DOHH2 (cell line): ENCODE results near the gene GP5.

Experiments
- H3F3A ChIP-seq: fragments of 200-600 bp; sonication (generic), shearing (Covaris generic); 2 replicates; pipeline ENCODE4 v1.6.0; 2016; ENCODE audit warnings: antibody characterized with exemption, mild to moderate bottlenecking; ENCODE audit not compliant: control insufficient read depth, insufficient read depth
- H3K27ac ChIP-seq: fragments of 200-600 bp; sonication (generic); 2 replicates; pipeline ENCODE4 v1.5.1; 2014; ENCODE audit warnings: low read depth, mild to moderate bottlenecking, low read length, moderate library complexity
- H3K27me3 ChIP-seq: fragments of 200-600 bp; sonication (generic); 2 replicates; pipeline ENCODE4 v1.6.1; 2014; ENCODE audit warnings: mild to moderate bottlenecking, low read length, mixed read lengths; ENCODE audit not compliant: control insufficient read depth
- H3K36me3 ChIP-seq: fragments of 200-600 bp; sonication (generic); 2 replicates; pipeline ENCODE4 v1.6.1; 2014; ENCODE audit warnings: mild to moderate bottlenecking, low read length, moderate library complexity, mixed read lengths; ENCODE audit not compliant: control insufficient read depth
- H3K4me1 ChIP-seq: fragments of 200-600 bp; sonication (generic); 2 replicates; pipeline ENCODE4 v1.6.1; 2014; ENCODE audit warnings: mild to moderate bottlenecking, low read length, mixed read lengths; ENCODE audit not compliant: control insufficient read depth
- H3K4me2 ChIP-seq: fragments of 200-600 bp; sonication (generic); 2 replicates; pipeline ENCODE4 v1.6.0; 2014; ENCODE audit warnings: mild to moderate bottlenecking, low read length, moderate library complexity
- H3K4me3 ChIP-seq: fragments of 200-600 bp; sonication (generic); 2 replicates; pipeline ENCODE4 v1.5.1; 2014; ENCODE audit warnings: mild to moderate bottlenecking, low read length, mixed read lengths
- H3K79me2 ChIP-seq: fragments of 200-600 bp; sonication (generic); 2 replicates; pipeline ENCODE4 v1.6.1; 2014; ENCODE audit warnings: mild to moderate bottlenecking, low read length, mixed read lengths; ENCODE audit not compliant: control insufficient read depth
- H3K9me2 ChIP-seq: fragments of 200-600 bp; sonication (generic); replicated peaks from 2 replicates; pipeline ENCODE4 v1.6.1; 2014; ENCODE audit warnings: mild to moderate bottlenecking, low read length, mixed read lengths; ENCODE audit not compliant: control insufficient read depth
- H3K9me3 ChIP-seq: fragments of 200-600 bp; sonication (generic); 2 replicates; pipeline ENCODE4 v1.6.1; 2014; ENCODE audit warnings: antibody characterized with exemption, low read length, mixed read lengths; ENCODE audit not compliant: control insufficient read depth, insufficient read depth
- H4K20me1 ChIP-seq: fragments of 200-600 bp; sonication (generic); 2 replicates; pipeline ENCODE4 v1.6.0; 2014; ENCODE audit warnings: low read depth, mild to moderate bottlenecking, antibody characterized with exemption, low read length, moderate library complexity; ENCODE audit not compliant: control insufficient read depth, insufficient read depth
- CTCF ChIP-seq: fragments of 200-600 bp; sonication (generic); IDR thresholded peaks from one replicate; pipeline ENCODE4 v1.5.1; 2014; ENCODE audit warnings: antibody characterized with exemption, mild to moderate bottlenecking, low read depth, low read length; ENCODE audit not compliant: poor library complexity, severe bottlenecking
- EZH2phosphoT487 ChIP-seq: fragments of 200-600 bp; sonication (generic); IDR thresholded peaks from 2 replicates; pipeline ENCODE4 v1.6.1; 2017; ENCODE audit warnings: borderline replicate concordance, mild to moderate bottlenecking, antibody characterized with exemption, low read length, moderate library complexity, mixed read lengths

GP5 gene

GRCh38 chr3:194405766-194406165 lies 6.7 kb upstream of the GP5 start:
- Histone ChIP-seq H3F3A (peaks cover 13% of the 10 kb centered on the region; the same call in 1 of the 2 replicates), H3K79me2 (no peaks in the 10 kb centered on the region), H4K20me1 (peaks cover 5% of the 10 kb centered on the region; the same call in 1 of the 2 replicates), H3K27ac (no peak overlapping the region), H3K4me3 (no peak overlapping the region), H3K36me3 (peaks cover 20% of the 10 kb centered on the region), H3K9me3 (no peaks in the 10 kb centered on the region), H3K27me3 (no peaks in the 10 kb centered on the region), H3K4me2 (no peak overlapping the region), H3K4me1 (no peaks in the 10 kb centered on the region), H3K9me2 (no peaks in the 10 kb centered on the region)
- TF ChIP-seq CTCF (no peak), EZH2phosphoT487 (no peak)

- Histone ChIP-seq H3K4me1 (no peaks in the 10 kb centered on the region), H3K9me2 (no peaks in the 10 kb centered on the region), H3K9me3 (no peaks in the 10 kb centered on the region), H3K27me3 (no peaks in the 10 kb centered on the region), H3K36me3 (peaks cover 20% of the 10 kb centered on the region), H3K4me3 (no peak overlapping the region), H3K27ac (no peak overlapping the region), H3K4me2 (no peak overlapping the region), H3F3A (peaks cover 13% of the 10 kb centered on the region; the same call in 1 of the 2 replicates), H3K79me2 (no peaks in the 10 kb centered on the region), H4K20me1 (peaks cover 5% of the 10 kb centered on the region; the same call in 1 of the 2 replicates)
- TF ChIP-seq CTCF (peak; percentile 74), EZH2phosphoT487 (no peak)
These were observed 5.5 kb upstream of the GP5 start for GRCh38 chr3:194404365-194405140.

- H3K79me2 ChIP-seq = no peaks in the 10 kb centered on the region
- H3K4me2 ChIP-seq = no peak overlapping the region
- H3K4me3 ChIP-seq = no peak overlapping the region
- H3F3A ChIP-seq = peaks cover 13% of the 10 kb centered on the region
- H3K27ac ChIP-seq = no peak overlapping the region
- peaks cover 5% of the 10 kb centered on the region; the same call in 1 of the 2 replicates for H4K20me1 ChIP-seq
- peaks cover 25% of the 10 kb centered on the region for H3K27me3 ChIP-seq
- no peaks in the 10 kb centered on the region for H3K9me2 ChIP-seq
- H3K9me3 ChIP-seq = no peaks in the 10 kb centered on the region
- no peaks in the 10 kb centered on the region; the same call in 1 of the 2 replicates for H3K4me1 ChIP-seq
- H3K36me3 ChIP-seq = peaks cover 16% of the 10 kb centered on the region
- TF ChIP-seq EZH2phosphoT487 = no peak
- TF ChIP-seq CTCF = no peak
These were observed 2.8 kb upstream of the GP5 start for GRCh38 chr3:194401868-194402329.
